ENCODE measurements around the gene LNPEP.

LNPEP gene

GRCh38 chr5:96995419-96995818, 59.5 kb downstream of the LNPEP start:
- no peak for DNase-seq (ENCODE audit: low read depth)
- no peak for TF ChIP-seq CTCF (conservative IDR thresholded peaks at IDR 0.05; ENCODE audit: low read length)
- H3K4me3 ChIP-seq (ENCODE audit: low read length) = no peak overlapping the region

GRCh38 chr5:96997265-96997859, 61.5 kb downstream of the LNPEP start:
- peak; percentile 60 for TF ChIP-seq CTCF (conservative IDR thresholded peaks at IDR 0.05; ENCODE audit: low read length)
- no peak overlapping the region for H3K4me3 ChIP-seq (ENCODE audit: low read length)
- DNase-seq (ENCODE audit: low read depth) = peak; percentile 63

DNA sequence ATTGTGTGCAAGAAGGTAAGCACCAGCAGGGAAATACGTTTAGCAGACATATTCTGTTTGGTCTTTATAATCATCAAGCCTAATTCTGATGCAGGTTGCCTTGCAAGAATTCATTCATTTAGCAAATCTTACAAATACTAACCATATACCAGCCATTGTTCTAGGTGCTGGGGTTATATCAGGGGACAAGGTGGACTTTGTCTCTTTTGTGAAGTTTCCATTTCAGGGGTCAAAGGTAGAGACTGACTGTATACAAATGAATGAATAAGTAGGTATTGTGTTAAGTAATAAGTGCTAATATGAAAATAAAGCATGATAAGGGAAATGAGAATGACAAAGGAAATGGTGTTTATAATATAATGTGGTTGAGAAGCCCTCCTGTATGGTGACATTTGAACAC, 64.0 kb downstream of the LNPEP start:
- no peak for TF ChIP-seq CTCF (conservative IDR thresholded peaks at IDR 0.05; ENCODE audit: low read length)
- no peak for DNase-seq (ENCODE audit: low read depth)
- no peak overlapping the region for H3K4me3 ChIP-seq (ENCODE audit: low read length)

DNA sequence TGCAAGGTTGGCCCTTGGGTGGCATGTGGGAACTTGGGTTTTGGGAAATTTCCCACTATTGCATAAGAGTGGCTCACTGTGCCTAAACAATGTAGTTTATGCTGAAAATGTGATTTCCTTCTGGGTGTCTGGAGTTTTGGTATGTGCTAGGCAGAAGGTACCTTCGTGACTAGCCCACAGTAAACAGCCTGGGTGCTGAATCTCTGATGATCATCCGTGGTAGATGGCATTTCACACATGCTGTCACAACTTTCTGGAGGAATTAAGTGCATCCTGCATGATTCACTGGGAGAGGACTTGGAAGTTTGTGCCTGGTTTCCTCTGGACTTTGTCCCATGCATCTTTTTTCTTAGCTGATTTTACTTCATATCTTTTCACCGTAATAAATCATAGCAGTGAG, 64.5 kb downstream of the LNPEP start:
- TF ChIP-seq CTCF (conservative IDR thresholded peaks at IDR 0.05; ENCODE audit: low read length) = no peak
- no peak overlapping the region for H3K4me3 ChIP-seq (ENCODE audit: low read length)
- DNase-seq (ENCODE audit: low read depth) = peak; percentile 30

GRCh38 chr5:97002983-97003382, 67.1 kb downstream of the LNPEP start:
- no peak for TF ChIP-seq CTCF (conservative IDR thresholded peaks at IDR 0.05; ENCODE audit: low read length)
- H3K4me3 ChIP-seq (ENCODE audit: low read length) = no peak overlapping the region
- DNase-seq (ENCODE audit: low read depth) = no peak

DNA sequence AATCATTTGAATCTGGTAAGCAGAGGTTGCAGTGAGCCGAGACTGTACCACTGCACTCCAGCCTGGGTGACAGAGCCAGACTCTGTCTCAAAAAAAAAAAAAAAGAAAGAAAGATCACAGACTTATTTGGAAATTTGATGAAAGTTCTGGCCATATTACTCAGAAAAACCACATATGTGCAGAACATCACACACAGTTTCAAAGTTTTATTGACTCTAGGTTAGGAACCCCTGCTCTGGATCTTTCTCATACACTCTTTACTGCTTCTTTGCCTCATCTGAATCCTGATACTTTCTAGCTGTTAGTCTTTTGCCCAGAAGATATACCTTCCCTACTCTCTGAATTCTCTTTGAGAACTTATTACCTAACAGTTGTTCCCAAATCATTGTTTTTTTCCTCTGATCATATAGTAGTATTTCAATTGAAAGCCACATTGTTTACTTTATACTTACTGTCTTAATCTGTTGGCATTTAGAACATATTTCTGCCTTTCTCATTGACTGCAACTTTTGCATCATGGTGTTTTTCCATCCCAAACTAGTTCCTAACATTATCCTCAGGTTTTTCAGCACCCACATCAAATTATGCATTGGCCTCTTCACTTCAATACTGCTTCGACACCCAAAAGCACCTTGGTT, 68.7 kb downstream of the LNPEP start:
- no peak overlapping the region for H3K4me3 ChIP-seq (ENCODE audit: low read length)
- no peak for TF ChIP-seq CTCF (conservative IDR thresholded peaks at IDR 0.05; ENCODE audit: low read length)
- DNase-seq (ENCODE audit: low read depth) = no peak

DNA sequence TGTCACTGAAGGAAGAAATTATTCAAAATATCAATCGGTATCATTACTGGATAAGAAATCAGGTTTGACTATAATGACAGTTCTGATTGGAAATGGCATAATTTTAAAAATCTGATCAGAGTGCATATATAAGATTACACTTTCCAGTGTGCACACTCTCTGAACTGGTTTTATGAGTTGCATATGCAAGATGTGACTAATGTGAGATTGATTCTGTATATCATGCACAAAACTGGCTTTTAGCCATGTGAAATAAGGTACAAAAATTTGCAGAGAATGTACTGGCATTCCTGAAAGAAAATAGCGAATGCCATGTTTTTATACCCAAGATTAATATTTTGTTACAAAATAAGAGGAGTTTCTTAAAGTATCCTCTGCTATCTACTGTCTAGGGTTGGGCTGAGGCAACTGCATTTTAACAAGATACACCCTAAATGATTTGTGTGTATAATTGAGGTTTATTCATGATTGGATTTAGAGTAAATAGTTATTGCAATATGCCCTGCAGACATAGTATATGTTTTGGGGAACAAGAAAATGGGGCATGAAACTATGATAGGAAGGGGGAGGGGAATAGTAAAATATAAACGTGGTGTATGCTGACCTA, 70.7 kb downstream of the LNPEP start:
- no peak for TF ChIP-seq CTCF (conservative IDR thresholded peaks at IDR 0.05; ENCODE audit: low read length)
- peak; percentile 22 for DNase-seq (ENCODE audit: low read depth)
- no peak overlapping the region for H3K4me3 ChIP-seq (ENCODE audit: low read length)

All from AG10803 (cell line).